GM23338 (cell line): ENCODE data around the gene RAMP3. TPM values are rescaled to one million over a fixed set of nuclear protein-coding genes. Genes with fewer than 3 reads are reported as not detected.

Source experiments
- ATAC-seq: fragments of 200-7000 bp; cut with Tn5 transposase; 3 replicates; pipeline ENCODE4 v1.9.1; 2020
- DNase-seq: peaks from one replicate; pipeline ENCODE4 v3.0.0-alpha.2; 2015; ENCODE audit warnings: low spot score
- H2AFZ ChIP-seq: fragments of 200-600 bp; sonication (generic); 2 replicates; pipeline ENCODE4 v1.8.0; 2016; ENCODE audit warnings: antibody characterized with exemption, mild to moderate bottlenecking, moderate library complexity
- H3F3A ChIP-seq: fragments of 200-600 bp; sonication (generic); replicated peaks from 2 replicates; pipeline ENCODE4 v1.8.0; 2017; ENCODE audit warnings: antibody characterized with exemption, mixed run types, low read depth
- H3K27ac ChIP-seq: fragments of 200-600 bp; sonication (generic); 2 replicates; pipeline ENCODE4 v1.6.1; 2016; ENCODE audit warnings: low read depth
- H3K27me3 ChIP-seq: fragments of 200-600 bp; sonication (generic); 2 replicates; pipeline ENCODE4 v1.8.0; 2016; ENCODE audit warnings: mild to moderate bottlenecking, mixed run types, moderate library complexity; ENCODE audit not compliant: insufficient read depth
- H3K36me3 ChIP-seq: fragments of 200-600 bp; sonication (generic); 2 replicates; pipeline ENCODE4 v1.8.0; 2016; ENCODE audit warnings: mild to moderate bottlenecking; ENCODE audit not compliant: insufficient read depth
- H3K4me1 ChIP-seq: fragments of 200-600 bp; sonication (generic); 2 replicates; pipeline ENCODE4 v1.8.0; 2016; ENCODE audit warnings: mild to moderate bottlenecking, moderate library complexity; ENCODE audit not compliant: insufficient read depth
- H3K4me2 ChIP-seq: fragments of 200-600 bp; sonication (generic); 2 replicates; pipeline ENCODE4 v1.7.1; 2017; ENCODE audit warnings: mixed run types
- H3K4me3 ChIP-seq: fragments of 200-600 bp; sonication (generic); 2 replicates; pipeline ENCODE4 v1.6.1; 2016; ENCODE audit warnings: mixed run types
- H3K79me2 ChIP-seq: fragments of 200-600 bp; sonication (generic); replicated peaks from 2 replicates; pipeline ENCODE4 v1.8.0; 2017; ENCODE audit warnings: mild to moderate bottlenecking; ENCODE audit not compliant: insufficient read depth
- H3K9me2 ChIP-seq: fragments of 200-600 bp; sonication (generic); 2 replicates; pipeline ENCODE4 v1.8.0; 2017; ENCODE audit not compliant: insufficient read depth
- H4K20me1 ChIP-seq: fragments of 200-600 bp; sonication (generic); replicated peaks from 2 replicates; pipeline ENCODE4 v1.8.0; 2017; ENCODE audit warnings: mild to moderate bottlenecking; ENCODE audit not compliant: insufficient read depth
- H3K27ac Mint-ChIP-seq: 2 replicates; pipeline ENCODE4 v1.8.0; 2020; ENCODE audit warnings: inconsistent platforms, mild to moderate bottlenecking, moderate library complexity, mixed read lengths
- H3K27me3 Mint-ChIP-seq: 3 replicates; pipeline ENCODE4 v1.8.0; 2022; ENCODE audit warnings: low read depth, mild to moderate bottlenecking, moderate library complexity, mixed read lengths, inconsistent platforms; ENCODE audit not compliant: insufficient read depth, poor library complexity
- H3K36me3 Mint-ChIP-seq: 3 replicates; pipeline ENCODE4 v1.8.0; 2021; ENCODE audit warnings: low read depth, mild to moderate bottlenecking, inconsistent platforms, moderate library complexity, mixed read lengths
- H3K4me1 Mint-ChIP-seq: 3 replicates; pipeline ENCODE4 v1.8.0; 2020; ENCODE audit warnings: mild to moderate bottlenecking, inconsistent platforms, mixed read lengths
- H3K4me3 Mint-ChIP-seq: 3 replicates; pipeline ENCODE4 v1.8.0; 2021; ENCODE audit warnings: moderate library complexity, mild to moderate bottlenecking, inconsistent platforms, mixed read lengths
- H3K9me3 Mint-ChIP-seq: 3 replicates; pipeline ENCODE4 v1.8.0; 2020; ENCODE audit warnings: moderate library complexity, mild to moderate bottlenecking, inconsistent platforms, mixed read lengths
- CREB1 ChIP-seq: fragments of 250-450 bp; sonication (Bioruptor Pico); IDR thresholded peaks from 2 replicates; pipeline ENCODE4 v1.5.0; 2020; ENCODE audit warnings: low read depth, mild to moderate bottlenecking, moderate library complexity
- CTCF ChIP-seq, 2 experiments: fragments of 200-600 bp in 1 of 2; sonication (generic) in 1 of 2; conservative IDR thresholded peaks; 2 replicates each; pipeline versions ENCODE4 v1.5.1 to v1.6.1; 2016 to 2017; ENCODE audit warnings: antibody characterized with exemption in 2 of 2, low read depth in 2 of 2, mild to moderate bottlenecking in 2 of 2, moderate library complexity in 1 of 2
- ETS1 ChIP-seq: IDR thresholded peaks from 2 replicates; pipeline ENCODE4 v1.6.1; 2016; ENCODE audit warnings: antibody characterized with exemption
- EZH2 ChIP-seq: fragments of 200-600 bp; sonication (generic); IDR thresholded peaks from one replicate; pipeline ENCODE4 v1.8.0; 2017; ENCODE audit warnings: antibody characterized with exemption, mild to moderate bottlenecking, low read depth; ENCODE audit not compliant: unreplicated experiment
- EZH2phosphoT487 ChIP-seq: fragments of 200-600 bp; sonication (generic); IDR thresholded peaks from one replicate; pipeline ENCODE4 v1.8.1; 2018; ENCODE audit warnings: antibody characterized with exemption; ENCODE audit not compliant: unreplicated experiment
- JUNB ChIP-seq: IDR thresholded peaks from one replicate; pipeline ENCODE4 v1.6.1; 2016; ENCODE audit warnings: antibody characterized with exemption; ENCODE audit not compliant: unreplicated experiment
- NANOG ChIP-seq: IDR thresholded peaks from 2 replicates; pipeline ENCODE4 v1.6.1; 2016; ENCODE audit warnings: antibody characterized with exemption, borderline replicate concordance
- POLR2AphosphoS5 ChIP-seq: IDR thresholded peaks from 2 replicates; pipeline ENCODE4 v1.6.1; 2016; ENCODE audit warnings: antibody characterized with exemption, low read depth
- REST ChIP-seq: IDR thresholded peaks from one replicate; pipeline ENCODE4 v1.6.1; 2018; ENCODE audit warnings: antibody characterized with exemption; ENCODE audit not compliant: unreplicated experiment
- STAT1 ChIP-seq: IDR thresholded peaks from one replicate; pipeline ENCODE4 v1.6.1; 2016; ENCODE audit warnings: antibody characterized with exemption; ENCODE audit not compliant: unreplicated experiment
- ZNF114 ChIP-seq: fragments of 250-450 bp; sonication (Bioruptor Pico); IDR thresholded peaks from 2 replicates; pipeline ENCODE4 v1.5.0; 2020; ENCODE audit warnings: mild to moderate bottlenecking, moderate library complexity
- ZNF331 ChIP-seq: fragments of 250-450 bp; sonication (Bioruptor Pico); IDR thresholded peaks from 2 replicates; pipeline ENCODE4 v1.5.0; 2020; ENCODE audit warnings: low read depth, mild to moderate bottlenecking, moderate library complexity
- ZNF462 ChIP-seq: fragments of 250-450 bp; sonication (Bioruptor Pico); IDR thresholded peaks from 2 replicates; pipeline ENCODE4 v1.5.0; 2020; ENCODE audit warnings: mild to moderate bottlenecking, moderate library complexity
- polyA plus RNA-seq: library from polyadenylated mRNA; unstranded; fragments of >200 nt; fragmentation: Nextera tagmentation; extraction: Ambion mirVana; gene quantifications from 2 replicates; pipeline ENCODE4 v1.2.1, GENCODE V29; 2016
- total RNA-seq: library from RNA; depleted of rRNA; stranded (reverse); fragments of >200 nt; shearing (Covaris generic); gene quantifications from 2 replicates; pipeline ENCODE4 v1.2.3, GENCODE V29; 2014

Gene RAMP3
- total and polyA plus RNA-seq, 2 experiments from 2014 or later: 1.1 to 4.6 TPM

- DNase-seq (no peak), ATAC-seq (no peak)
- Mint-ChIP-seq H3K27ac (no peak overlapping the region), H3K27me3 (peaks cover 7% of the 10 kb centered on the region), H3K36me3 (no peaks in the 10 kb centered on the region), H3K4me3 (no peak overlapping the region), H3K4me1 (peaks cover 7% of the 10 kb centered on the region), H3K9me3 (no peaks in the 10 kb centered on the region)
- H3K79me2 ChIP-seq: no peaks in the 10 kb centered on the region
- TF ChIP-seq JUNB (no peak), POLR2AphosphoS5 (no peak), NANOG (no peak), EZH2phosphoT487 (no peak), ZNF331 (CRISPR knock-in tag) (no peak), CTCF (conservative IDR thresholded peaks at IDR 0.05; ENCODE audit: low read depth in 2 of 2) (no peak), ZNF114 (CRISPR knock-in tag) (no peak), CREB1 (CRISPR knock-in tag) (no peak), ETS1 (no peak), REST (no peak), STAT1 (no peak), EZH2 (no peak), ZNF462 (no peak)
- no peaks in the 10 kb centered on the region for H3F3A ChIP-seq
- H2AFZ ChIP-seq: no peak overlapping the region
- H3K27me3 ChIP-seq: no peaks in the 10 kb centered on the region
- 0 out of 2 replicates have a peak, but pooled peaks cover 3% of the 10 kb centered on the region for H3K4me1 ChIP-seq
- no peak overlapping the region for H3K4me2 ChIP-seq
- H3K27ac ChIP-seq: no peak overlapping the region
- no peaks in the 10 kb centered on the region for H4K20me1 ChIP-seq
- no peaks in the 10 kb centered on the region for H3K9me2 ChIP-seq
- no peak overlapping the region for H3K4me3 ChIP-seq
- H3K36me3 ChIP-seq: no peaks in the 10 kb centered on the region
Observed at GRCh38 chr7:45151967-45152366, 5.6 kb upstream of the RAMP3 start.
